ENCODE results near the gene ATP8A1.

DNA sequence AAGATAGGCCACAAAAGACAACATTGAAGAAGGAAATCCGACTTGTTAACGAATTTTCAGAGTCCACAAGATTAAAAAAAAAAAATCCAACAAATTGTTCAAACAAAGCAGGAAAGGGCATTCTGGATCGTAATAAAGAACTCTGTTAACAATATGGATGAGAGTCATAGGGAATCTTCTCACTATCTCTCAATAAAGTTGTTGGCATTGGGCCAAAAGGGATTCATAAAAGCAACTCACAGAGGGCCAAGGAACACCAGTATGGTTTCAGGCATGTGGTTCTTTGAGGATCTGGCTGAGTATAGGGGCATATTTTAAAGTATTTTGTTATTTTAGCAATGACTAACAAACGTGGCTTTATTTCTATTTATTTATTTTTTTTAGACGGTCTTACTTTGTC, 210.1 kb downstream of the ATP8A1 start:
- no peak for TF ChIP-seq POLR2AphosphoS5 (IDR thresholded peaks at IDR 0.05)
- TF ChIP-seq POLR2A (IDR thresholded peaks at IDR 0.05), result no peak
- TF ChIP-seq, protein P1, sequence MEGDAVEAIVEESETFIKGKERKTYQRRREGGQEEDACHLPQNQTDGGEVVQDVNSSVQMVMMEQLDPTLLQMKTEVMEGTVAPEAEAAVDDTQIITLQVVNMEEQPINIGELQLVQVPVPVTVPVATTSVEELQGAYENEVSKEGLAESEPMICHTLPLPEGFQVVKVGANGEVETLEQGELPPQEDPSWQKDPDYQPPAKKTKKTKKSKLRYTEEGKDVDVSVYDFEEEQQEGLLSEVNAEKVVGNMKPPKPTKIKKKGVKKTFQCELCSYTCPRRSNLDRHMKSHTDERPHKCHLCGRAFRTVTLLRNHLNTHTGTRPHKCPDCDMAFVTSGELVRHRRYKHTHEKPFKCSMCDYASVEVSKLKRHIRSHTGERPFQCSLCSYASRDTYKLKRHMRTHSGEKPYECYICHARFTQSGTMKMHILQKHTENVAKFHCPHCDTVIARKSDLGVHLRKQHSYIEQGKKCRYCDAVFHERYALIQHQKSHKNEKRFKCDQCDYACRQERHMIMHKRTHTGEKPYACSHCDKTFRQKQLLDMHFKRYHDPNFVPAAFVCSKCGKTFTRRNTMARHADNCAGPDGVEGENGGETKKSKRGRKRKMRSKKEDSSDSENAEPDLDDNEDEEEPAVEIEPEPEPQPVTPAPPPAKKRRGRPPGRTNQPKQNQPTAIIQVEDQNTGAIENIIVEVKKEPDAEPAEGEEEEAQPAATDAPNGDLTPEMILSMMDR (IDR thresholded peaks at IDR 0.05), result no peak
- no peak for TF ChIP-seq EP300 (IDR thresholded peaks at IDR 0.05)

All from upper lobe of left lung (tissue), 4 donors.